ENCODE measurements around the gene KIF26B. TPM values are rescaled to one million over a fixed set of nuclear protein-coding genes. Genes with fewer than 3 reads are reported as not detected.

KIF26B gene
- total RNA-seq, 5 donors from 2014 or later (not counting 1 experiment from before 2014, with no cell fraction given): 0.03 to 0.06 (median 0.05) TPM; not detected in 2

DNA sequence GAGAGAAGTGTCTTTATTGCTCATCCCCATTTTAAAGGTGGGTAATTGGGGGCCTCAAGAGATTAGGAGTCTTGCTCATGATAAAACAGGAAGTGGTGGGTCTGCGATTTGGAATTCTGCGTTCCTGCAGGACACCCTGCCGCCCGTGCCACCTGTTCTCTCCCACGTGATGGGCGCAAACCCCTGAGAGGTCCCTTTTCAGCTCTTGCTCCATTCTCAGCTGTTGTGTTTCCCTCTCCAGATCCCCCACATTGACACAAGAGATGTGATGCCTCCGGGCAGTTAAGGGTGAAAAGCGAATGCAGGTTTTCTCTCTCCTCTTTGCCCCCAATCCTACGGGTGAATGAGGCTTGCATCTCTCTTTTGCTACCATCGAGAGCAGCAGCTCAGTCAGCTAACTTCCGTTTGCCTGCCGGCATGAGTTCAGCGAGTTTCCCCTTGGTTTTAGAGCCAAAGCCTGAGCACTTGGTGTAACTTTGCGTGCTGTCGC, 57.5 kb downstream of the KIF26B start:
- CTCF ChIA-PET: no interaction called here
- Mint-ChIP-seq H3K27me3 (no peaks in the 10 kb centered on the region), H3K4me1 (no peaks in the 10 kb centered on the region), H3K4me3 (no peak overlapping the region), H3K36me3 (no peaks in the 10 kb centered on the region), H3K9me3 (peaks cover 0 to 4% (median 1%) of the 10 kb centered on the region in 3 donors), H3K27ac (no peak overlapping the region)
- Histone ChIP-seq H3K36me3 (ENCODE audit: control insufficient read depth in 2 of 2, extremely low read depth in 1 of 2, insufficient read depth in 1 of 2, low read length in 1 of 2) (no peaks in the 10 kb centered on the region), H3K27me3 (replicated peaks in 1 of 2; ENCODE audit: control insufficient read depth in 2 of 2, extremely low read depth in 1 of 2, insufficient read depth in 2 of 2, low read length in 1 of 2) (peaks cover 0 to 3% of the 10 kb centered on the region in 2 experiments), H3K4me3 (ENCODE audit: control insufficient read depth in 1 of 2, extremely low read depth in 1 of 2, low read length in 1 of 2) (no peak overlapping the region), H3K4me1 (ENCODE audit: control insufficient read depth in 1 of 2, extremely low read depth in 1 of 2, insufficient read depth in 2 of 2, low read length in 2 of 2) (no peaks in the 10 kb centered on the region), H3K9me3 (peaks cover 2% of the 10 kb centered on the region), H3K27ac (ENCODE audit: low read length) (no peak overlapping the region)
- DNase-seq: no peak
- 83% methylated on average over 12 of the region's 15 CpGs for WGBS (ENCODE audit: insufficient coverage)
- no peak for ATAC-seq (replicated peaks in 1 of 4)
- POLR2A ChIA-PET: no interaction called here

DNA sequence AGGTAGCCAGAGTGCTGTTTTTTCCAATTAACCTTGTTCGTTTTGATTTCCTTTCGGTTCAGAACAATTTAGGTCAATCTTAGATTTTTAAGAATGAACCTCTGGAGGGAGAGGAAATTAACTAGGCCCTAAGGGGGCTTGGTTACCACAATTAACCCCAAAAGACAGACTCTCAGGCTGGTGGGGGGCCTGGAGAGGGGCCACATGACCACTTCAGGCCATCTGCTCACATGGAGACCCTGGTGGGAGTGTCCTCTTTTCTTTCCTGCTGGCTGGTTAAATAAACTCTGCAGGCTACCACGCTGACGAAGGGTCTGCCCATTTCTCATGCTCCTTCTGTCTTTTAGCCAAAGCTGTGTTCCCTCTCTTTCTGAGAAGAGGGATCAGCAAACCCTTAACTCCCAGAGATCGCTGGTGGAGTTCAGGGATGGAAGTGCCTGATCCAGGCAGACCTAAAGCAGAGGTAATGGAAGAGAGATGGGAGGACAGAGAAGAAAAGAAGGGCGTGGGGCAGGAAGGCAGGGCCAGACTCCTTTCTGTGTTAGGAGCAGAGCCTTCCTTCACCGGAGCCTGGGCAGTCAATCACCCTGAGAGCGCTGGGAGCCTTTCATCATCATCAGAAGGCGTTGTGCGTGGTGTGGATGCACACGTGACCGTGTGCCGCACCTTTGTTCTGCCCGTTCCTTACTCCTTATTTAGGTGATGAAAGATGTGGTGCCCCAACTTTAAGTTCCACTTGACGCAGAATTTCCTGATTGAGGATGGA, 58.5 kb downstream of the KIF26B start:
- WGBS (ENCODE audit: insufficient coverage): 69% methylated on average over 7 of the region's 15 CpGs
- Histone ChIP-seq H3K27me3 (replicated peaks in 1 of 2; ENCODE audit: control insufficient read depth in 2 of 2, extremely low read depth in 1 of 2, insufficient read depth in 2 of 2, low read length in 1 of 2) (peaks cover 0 to 3% of the 10 kb centered on the region in 2 experiments), H3K4me3 (ENCODE audit: control insufficient read depth in 1 of 2, extremely low read depth in 1 of 2, low read length in 1 of 2) (no peak overlapping the region), H3K27ac (ENCODE audit: low read length) (no peak overlapping the region), H3K9me3 (no peaks in the 10 kb centered on the region), H3K4me1 (ENCODE audit: control insufficient read depth in 1 of 2, extremely low read depth in 1 of 2, insufficient read depth in 2 of 2, low read length in 2 of 2) (no peaks in the 10 kb centered on the region), H3K36me3 (ENCODE audit: control insufficient read depth in 2 of 2, extremely low read depth in 1 of 2, insufficient read depth in 1 of 2, low read length in 1 of 2) (no peaks in the 10 kb centered on the region)
- Mint-ChIP-seq H3K27me3 (no peaks in the 10 kb centered on the region), H3K27ac (no peak overlapping the region), H3K9me3 (no peaks in the 10 kb centered on the region), H3K36me3 (no peaks in the 10 kb centered on the region), H3K4me3 (no peak overlapping the region), H3K4me1 (no peaks in the 10 kb centered on the region)
- no peak for ATAC-seq (replicated peaks in 1 of 4)
- ChIA-PET CTCF (no interaction called here), POLR2A (no interaction called here)
- no peak for DNase-seq

DNA sequence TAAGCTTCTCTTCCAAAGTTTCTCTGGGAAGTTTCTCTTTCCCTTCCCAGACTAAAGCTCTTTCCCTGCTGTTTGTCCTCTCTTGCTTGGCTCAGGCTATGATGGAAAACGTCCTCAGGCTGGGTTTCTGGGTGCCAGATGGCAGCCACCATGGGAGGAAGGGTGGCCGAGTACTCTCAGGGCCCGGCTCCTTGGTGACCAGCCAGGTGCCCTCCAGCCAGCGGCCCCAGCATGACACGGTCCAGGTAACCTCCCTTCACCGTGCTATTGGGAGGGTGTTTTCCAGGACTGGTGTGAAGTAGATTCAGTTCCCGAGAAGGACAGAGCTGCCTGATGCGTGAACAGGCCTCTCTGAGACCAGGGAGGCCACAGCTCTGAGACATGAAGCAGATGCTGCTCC, 60.3 kb downstream of the KIF26B start:
- no peak overlapping the region for H3K27ac ChIP-seq (ENCODE audit: low read length)
- no peak overlapping the region for H3K4me3 ChIP-seq (ENCODE audit: control insufficient read depth in 1 of 2, extremely low read depth in 1 of 2, low read length in 1 of 2)
- H3K27ac Mint-ChIP-seq: no peak overlapping the region
- no peaks in the 10 kb centered on the region for H3K4me1 Mint-ChIP-seq
- H3K27me3 ChIP-seq (replicated peaks in 1 of 2; ENCODE audit: control insufficient read depth in 2 of 2, extremely low read depth in 1 of 2, insufficient read depth in 2 of 2, low read length in 1 of 2): peaks cover 0 to 7% of the 10 kb centered on the region in 2 experiments
- no peaks in the 10 kb centered on the region for H3K9me3 ChIP-seq
- H3K4me1 ChIP-seq (ENCODE audit: control insufficient read depth in 1 of 2, extremely low read depth in 1 of 2, insufficient read depth in 2 of 2, low read length in 2 of 2): no peaks in the 10 kb centered on the region
- ATAC-seq (replicated peaks in 1 of 4) (no peak), DNase-seq (no peak)
- no peaks in the 10 kb centered on the region for H3K36me3 Mint-ChIP-seq
- no peaks in the 10 kb centered on the region for H3K36me3 ChIP-seq (ENCODE audit: control insufficient read depth in 2 of 2, extremely low read depth in 1 of 2, insufficient read depth in 1 of 2, low read length in 1 of 2)
- POLR2A ChIA-PET: no interaction called here
- no peaks in the 10 kb centered on the region for H3K27me3 Mint-ChIP-seq
- H3K9me3 Mint-ChIP-seq: no peaks in the 10 kb centered on the region
- CTCF ChIA-PET: no interaction called here
- 70% methylated on average over 3 of the region's 8 CpGs for WGBS (ENCODE audit: insufficient coverage)
- H3K4me3 Mint-ChIP-seq: no peak overlapping the region

GRCh38 chr1:245216366-245217115, 61.8 kb downstream of the KIF26B start:
- Histone ChIP-seq H3K27me3 (replicated peaks in 1 of 2; ENCODE audit: control insufficient read depth in 2 of 2, extremely low read depth in 1 of 2, insufficient read depth in 2 of 2, low read length in 1 of 2) (peaks cover 0 to 7% of the 10 kb centered on the region in 2 experiments), H3K36me3 (ENCODE audit: control insufficient read depth in 2 of 2, extremely low read depth in 1 of 2, insufficient read depth in 1 of 2, low read length in 1 of 2) (no peaks in the 10 kb centered on the region), H3K4me3 (ENCODE audit: control insufficient read depth in 1 of 2, extremely low read depth in 1 of 2, low read length in 1 of 2) (no peak overlapping the region), H3K27ac (ENCODE audit: low read length) (no peak overlapping the region), H3K9me3 (no peaks in the 10 kb centered on the region), H3K4me1 (ENCODE audit: control insufficient read depth in 1 of 2, extremely low read depth in 1 of 2, insufficient read depth in 2 of 2, low read length in 2 of 2) (no peaks in the 10 kb centered on the region)
- no peaks in the 10 kb centered on the region for H3K9me3 Mint-ChIP-seq
- DNase-seq: no peak
- ChIA-PET POLR2A (no interaction called here), CTCF (no interaction called here)
- ATAC-seq (replicated peaks in 1 of 4): no peak
- H3K27ac Mint-ChIP-seq: no peak overlapping the region
- no peaks in the 10 kb centered on the region for H3K36me3 Mint-ChIP-seq
- H3K4me3 Mint-ChIP-seq: no peak overlapping the region
- peaks cover 0 to 2% of the 10 kb centered on the region in 2 donors for H3K27me3 Mint-ChIP-seq
- H3K4me1 Mint-ChIP-seq: no peaks in the 10 kb centered on the region
- 79% methylated on average over 6 of the region's 11 CpGs for WGBS (ENCODE audit: insufficient coverage)

DNA sequence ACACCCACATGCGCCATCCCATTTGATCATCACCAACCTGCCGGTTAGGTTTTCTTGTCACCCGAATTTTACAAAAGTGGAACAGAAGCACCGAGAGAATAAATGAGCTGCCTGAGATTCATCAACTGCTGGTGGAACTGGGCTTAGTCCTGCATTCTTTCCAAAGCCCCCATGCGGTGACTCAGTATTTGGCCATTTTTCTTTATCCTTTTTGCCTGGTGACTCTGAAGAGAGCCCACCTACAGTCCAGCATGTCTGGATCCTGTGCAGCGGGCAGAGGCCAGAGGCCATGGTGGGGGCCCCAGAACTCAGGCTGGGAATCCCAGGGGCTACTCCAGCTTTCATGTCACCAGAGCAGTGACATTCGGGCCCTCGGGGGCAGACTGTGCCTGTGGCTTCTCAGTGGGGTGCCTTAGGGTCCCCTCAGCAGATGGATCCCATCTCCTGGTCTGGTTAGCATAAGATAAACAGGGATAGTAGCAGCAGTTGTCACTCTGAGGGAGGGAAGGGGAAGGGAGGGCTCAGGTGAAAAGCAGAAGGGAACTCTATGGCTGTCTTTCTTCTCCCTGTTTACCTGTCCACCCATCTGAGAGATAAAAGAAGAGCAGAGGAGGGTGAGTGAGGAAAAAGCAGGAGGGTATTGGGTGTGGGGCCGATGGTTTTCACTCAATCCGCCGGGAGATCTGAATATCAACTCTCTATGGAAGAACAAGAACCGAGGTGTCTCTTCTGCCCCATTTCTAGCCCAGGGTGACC, 63.2 kb downstream of the KIF26B start:
- no peaks in the 10 kb centered on the region for H3K9me3 ChIP-seq

GRCh38 chr1:245220381-245220985, 65.7 kb downstream of the KIF26B start:
- CTCF ChIA-PET: interaction anchor here in 1 of 2 donors (0.6 kb wide), 1 partner anchor 1192 kb away, joined by 5 read pairs; no protein-coding TSS in a partner anchor
- H3K27me3 ChIP-seq (replicated peaks in 1 of 2; ENCODE audit: control insufficient read depth in 2 of 2, extremely low read depth in 1 of 2, insufficient read depth in 2 of 2, low read length in 1 of 2): peaks cover 0 to 4% of the 10 kb centered on the region in 2 experiments
- no peaks in the 10 kb centered on the region for H3K36me3 Mint-ChIP-seq

More for the DNA sequence above, 63.2 kb downstream of the KIF26B start:
- H3K27ac Mint-ChIP-seq: no peak overlapping the region
- CTCF ChIA-PET: no interaction called here
- H3K27ac ChIP-seq (ENCODE audit: low read length): no peak overlapping the region
- H3K27me3 Mint-ChIP-seq: peaks cover 0 to 2% of the 10 kb centered on the region in 2 donors
- 95% methylated on average over 8 of the region's 12 CpGs for WGBS (ENCODE audit: insufficient coverage)
- no peak for DNase-seq
- H3K4me1 ChIP-seq (ENCODE audit: control insufficient read depth in 1 of 2, extremely low read depth in 1 of 2, insufficient read depth in 2 of 2, low read length in 2 of 2): no peaks in the 10 kb centered on the region
- peaks cover 0 to 7% of the 10 kb centered on the region in 2 experiments for H3K27me3 ChIP-seq (replicated peaks in 1 of 2; ENCODE audit: control insufficient read depth in 2 of 2, extremely low read depth in 1 of 2, insufficient read depth in 2 of 2, low read length in 1 of 2)
- H3K4me1 Mint-ChIP-seq: no peaks in the 10 kb centered on the region
- H3K36me3 ChIP-seq (ENCODE audit: control insufficient read depth in 2 of 2, extremely low read depth in 1 of 2, insufficient read depth in 1 of 2, low read length in 1 of 2): no peaks in the 10 kb centered on the region
- no peak overlapping the region for H3K4me3 ChIP-seq (ENCODE audit: control insufficient read depth in 1 of 2, extremely low read depth in 1 of 2, low read length in 1 of 2)
- no peaks in the 10 kb centered on the region for H3K9me3 Mint-ChIP-seq
- H3K4me3 Mint-ChIP-seq: no peak overlapping the region
- POLR2A ChIA-PET: no interaction called here
- ATAC-seq (replicated peaks in 1 of 4): no peak
- H3K36me3 Mint-ChIP-seq: no peaks in the 10 kb centered on the region

More at GRCh38 chr1:245220381-245220985, 65.7 kb downstream of the KIF26B start:
- Mint-ChIP-seq H3K27ac (no peak overlapping the region), H3K9me3 (no peaks in the 10 kb centered on the region), H3K4me1 (no peaks in the 10 kb centered on the region), H3K4me3 (no peak overlapping the region), H3K27me3 (peaks cover 0 to 2% of the 10 kb centered on the region in 2 donors)
- POLR2A ChIA-PET: no interaction called here
- ATAC-seq (replicated peaks in 1 of 4) (no peak), DNase-seq (no peak)
- no peak overlapping the region for H3K27ac ChIP-seq (ENCODE audit: low read length)
- H3K4me1 ChIP-seq (ENCODE audit: control insufficient read depth in 1 of 2, extremely low read depth in 1 of 2, insufficient read depth in 2 of 2, low read length in 2 of 2): no peaks in the 10 kb centered on the region
- H3K36me3 ChIP-seq (ENCODE audit: control insufficient read depth in 2 of 2, extremely low read depth in 1 of 2, insufficient read depth in 1 of 2, low read length in 1 of 2): no peaks in the 10 kb centered on the region
- no peaks in the 10 kb centered on the region for H3K9me3 ChIP-seq
- H3K4me3 ChIP-seq (ENCODE audit: control insufficient read depth in 1 of 2, extremely low read depth in 1 of 2, low read length in 1 of 2): no peak overlapping the region
- WGBS (ENCODE audit: insufficient coverage): 68% methylated on average over 2 of the region's 12 CpGs
